NCI-H187 (cell line): ENCODE results near the gene RBM8A.

Experiments used
- DNase-seq, 2 experiments: peaks; one replicate each; lab custom pipeline; 2025; lab: John Stamatoyannopoulos, UW

RBM8A gene

GRCh38 chr1:145884675-145885074 lies 42.6 kb downstream of the RBM8A start:
- DNase-seq: no peak

GRCh38 chr1:145879775-145880174 lies 47.5 kb downstream of the RBM8A start:
- DNase-seq: peak; percentile 95

GRCh38 chr1:145878724-145879123 lies 48.6 kb downstream of the RBM8A start:
- DNase-seq: peak; percentile 32 to 46

- no peak for DNase-seq
Measured at GRCh38 chr1:145877923-145878486, 49.3 kb downstream of the RBM8A start.

GRCh38 chr1:145874646-145875045 lies 52.6 kb downstream of the RBM8A start:
- DNase-seq: no peak

GRCh38 chr1:145871994-145872924 lies 55.0 kb downstream of the RBM8A start:
- DNase-seq: no peak
